Hematopoietic multipotent progenitor cell treated with erythropoietin and hydrocortisone succinate and interleukin-3 and kit ligand, for 4 days (in vitro differentiated cells): Measurements from ENCODE around the gene PRKCI.

ENCODE experiments used
- DNase-seq: peaks from one replicate; pipeline ENCODE4 v3.0.0-alpha.2; 2015

Gene PRKCI

GRCh38 chr3:170346481-170347392, 124.5 kb downstream of the PRKCI start:
- no peak for DNase-seq

- no peak for DNase-seq
Measured at GRCh38 chr3:170350515-170351413, 128.5 kb downstream of the PRKCI start.

DNA sequence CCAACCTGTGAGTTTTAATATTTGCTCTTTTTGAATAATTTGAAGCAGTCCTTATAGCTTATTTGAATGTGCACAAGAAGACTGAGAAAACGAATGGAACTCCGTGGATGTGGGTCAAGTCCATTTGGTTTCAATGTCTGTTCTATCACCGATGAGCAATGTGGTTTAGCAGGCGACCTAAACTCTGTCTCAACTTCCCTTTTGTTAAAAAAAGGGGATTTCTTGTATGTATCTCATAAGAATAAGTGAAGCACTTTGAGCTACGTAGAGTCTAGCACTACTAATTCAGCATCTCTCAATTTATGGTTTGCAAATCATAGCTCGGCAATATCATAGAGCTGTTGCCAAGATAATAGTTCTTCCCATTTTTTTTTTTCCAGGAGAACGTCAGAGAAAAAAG, 130.7 kb downstream of the PRKCI start:
- DNase-seq: peak; percentile 60

DNA sequence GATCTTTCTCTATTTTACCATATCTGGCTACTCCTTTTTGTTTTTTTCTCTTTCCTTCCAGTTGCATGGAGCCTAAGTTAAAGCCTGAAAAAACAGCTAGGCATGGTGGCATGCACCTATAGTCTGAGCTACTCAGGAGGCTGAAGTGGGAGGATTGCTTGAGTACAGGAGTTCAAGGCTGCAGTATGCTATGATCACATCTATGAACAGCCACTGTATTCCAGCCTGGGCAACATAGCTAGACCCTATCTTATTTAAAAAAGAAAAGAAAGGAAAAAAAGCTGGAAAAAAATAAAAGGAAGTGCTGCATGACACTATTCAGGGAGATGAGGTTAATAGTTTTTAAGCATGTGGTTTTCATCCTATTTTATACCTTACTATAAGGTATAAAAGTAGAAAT, 131.3 kb downstream of the PRKCI start:
- DNase-seq: no peak

DNA sequence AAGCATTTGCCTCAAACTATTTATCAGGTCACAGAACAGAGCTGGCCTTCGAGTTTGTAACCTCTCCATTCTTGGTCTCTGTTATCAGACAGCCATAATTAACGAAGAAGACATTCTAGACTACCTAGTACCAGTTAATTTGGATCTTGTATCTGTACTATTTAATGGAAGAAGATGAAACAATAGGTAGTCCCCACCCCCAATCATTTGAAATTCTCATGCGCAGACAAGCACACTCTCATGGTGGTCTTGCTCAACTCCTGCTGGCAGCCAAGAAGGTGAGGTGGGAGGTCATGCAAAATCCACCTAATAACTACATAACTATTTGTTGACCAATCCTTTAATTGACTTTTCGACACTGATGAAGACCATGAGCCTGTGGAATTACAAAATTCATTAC, 132.5 kb downstream of the PRKCI start:
- DNase-seq: no peak
